Neural crest cell (in vitro differentiated cells): Measurements from ENCODE around the gene SASH3. TPM values are rescaled to one million over a fixed set of nuclear protein-coding genes. Genes with fewer than 3 reads are reported as not detected.

Experiments
- DNase-seq: peaks from one replicate; pipeline ENCODE4 v3.0.0; 2021; ENCODE audit warnings: low read depth, mixed read lengths, low spot score
- H3K27ac Mint-ChIP-seq: one replicate; pipeline ENCODE4 v1.8.0; 2021; ENCODE audit warnings: mild to moderate bottlenecking, mixed read lengths; ENCODE audit not compliant: unreplicated experiment
- H3K27me3 Mint-ChIP-seq: 2 replicates; pipeline ENCODE4 v1.8.0; 2021; ENCODE audit warnings: low read depth, mild to moderate bottlenecking, mixed read lengths
- H3K36me3 Mint-ChIP-seq: 2 replicates; pipeline ENCODE4 v1.8.0; 2021; ENCODE audit warnings: low read depth, mild to moderate bottlenecking, mixed read lengths
- H3K4me1 Mint-ChIP-seq: 2 replicates; pipeline ENCODE4 v1.8.0; 2021; ENCODE audit warnings: mixed read lengths
- H3K4me3 Mint-ChIP-seq: one replicate; pipeline ENCODE4 v1.8.0; 2021; ENCODE audit warnings: mild to moderate bottlenecking, mixed read lengths
- H3K9me3 Mint-ChIP-seq: 2 replicates; pipeline ENCODE4 v1.8.0; 2021; ENCODE audit warnings: mixed read lengths
- CTCF ChIP-seq: fragments of 200-600 bp; sonication (generic); conservative IDR thresholded peaks from 2 replicates; pipeline ENCODE4 v1.5.0; 2021; ENCODE audit warnings: antibody characterized with exemption, mild to moderate bottlenecking
- total RNA-seq: library from RNA; stranded (reverse); gene quantifications from 2 replicates; pipeline ENCODE4 v1.2.1, GENCODE V29; 2021

Gene SASH3
- total RNA-seq, 1 donor from 2014 or later: not detected

GRCh38 chrX:129744861-129745321 lies 34.9 kb upstream of the SASH3 start:
- TF ChIP-seq CTCF: no peak
- H3K9me3 Mint-ChIP-seq: no peaks in the 10 kb centered on the region
- no peak overlapping the region for H3K27ac Mint-ChIP-seq
- no peak for DNase-seq
- no peaks in the 10 kb centered on the region for H3K36me3 Mint-ChIP-seq
- no peaks in the 10 kb centered on the region for H3K27me3 Mint-ChIP-seq
- H3K4me3 Mint-ChIP-seq: no peak overlapping the region
- peaks cover 21% of the 10 kb centered on the region for H3K4me1 Mint-ChIP-seq

- Mint-ChIP-seq H3K4me3 (no peak overlapping the region), H3K9me3 (no peaks in the 10 kb centered on the region), H3K27me3 (no peaks in the 10 kb centered on the region), H3K4me1 (peaks cover 14% of the 10 kb centered on the region), H3K27ac (no peak overlapping the region), H3K36me3 (no peaks in the 10 kb centered on the region)
- TF ChIP-seq CTCF: no peak
- DNase-seq: no peak
These were observed 32.9 kb upstream of the SASH3 start for GRCh38 chrX:129746557-129747470.

- Mint-ChIP-seq H3K27me3 (no peaks in the 10 kb centered on the region), H3K36me3 (no peaks in the 10 kb centered on the region), H3K4me1 (peaks cover 9% of the 10 kb centered on the region), H3K27ac (no peak overlapping the region), H3K9me3 (no peaks in the 10 kb centered on the region), H3K4me3 (no peak overlapping the region)
- DNase-seq: no peak
- TF ChIP-seq CTCF: no peak
These were observed 32.2 kb upstream of the SASH3 start for GRCh38 chrX:129747533-129747932.

GRCh38 chrX:129748305-129748704 lies 31.4 kb upstream of the SASH3 start:
- Mint-ChIP-seq H3K36me3 (no peaks in the 10 kb centered on the region), H3K4me1 (peaks cover 5% of the 10 kb centered on the region), H3K27ac (no peak overlapping the region), H3K4me3 (no peak overlapping the region), H3K27me3 (no peaks in the 10 kb centered on the region), H3K9me3 (no peaks in the 10 kb centered on the region)
- DNase-seq: no peak
- no peak for TF ChIP-seq CTCF

- no peak for TF ChIP-seq CTCF
- H3K27ac Mint-ChIP-seq: no peak overlapping the region
These were observed 30.7 kb upstream of the SASH3 start for GRCh38 chrX:129749069-129749468.

More at GRCh38 chrX:129749069-129749468, 30.7 kb upstream of the SASH3 start:
- Mint-ChIP-seq H3K36me3 (no peaks in the 10 kb centered on the region), H3K4me1 (no peaks in the 10 kb centered on the region), H3K27me3 (no peaks in the 10 kb centered on the region), H3K9me3 (no peaks in the 10 kb centered on the region), H3K4me3 (no peak overlapping the region)
- DNase-seq: no peak
